PC-3 (cell line): Measurements from ENCODE around the gene PI3. TPM values are rescaled to one million over a fixed set of nuclear protein-coding genes. Genes with fewer than 3 reads are reported as not detected.
A peak's percentile ranks its signal among the peaks of the same experiment; 100 is the strongest.

Experiments used
- ATAC-seq: fragments of 200-7000 bp; cut with Tn5 transposase; 2 replicates; pipeline ENCODE4 v1.9.1; 2020; ENCODE audit warnings: mild to moderate bottlenecking, moderate library complexity
- BruUV-seq: library from RNA; stranded (reverse); fragments of 400-500 nt; replicated peaks from 2 replicates; lab custom pipeline; 2021; lab: Mats Ljungman, UMichigan
- CTCF ChIA-PET: fragments of 300-600 bp; sonication (Branson Sonifier 250); formaldehyde crosslinking; loops from one replicate; lab custom pipeline; 2022; ENCODE audit warnings: antibody characterized with exemption; lab: Charles Lee
- POLR2A ChIA-PET: fragments of 300-600 bp; sonication (Branson Sonifier 250); formaldehyde crosslinking; loops from one replicate; lab custom pipeline; 2022; ENCODE audit warnings: antibody characterized with exemption; ENCODE audit not compliant: unreplicated experiment; lab: Charles Lee
- DNase-seq: peaks from one replicate; pipeline ENCODE4 v3.0.0-alpha.2; 2015
- H2AFZ ChIP-seq: fragments of 300-600 bp; sonication (generic); 2 replicates; pipeline ENCODE4 v1.6.0; 2016; ENCODE audit warnings: antibody characterized with exemption, low read length
- H3F3A ChIP-seq: fragments of 300-600 bp; sonication (generic); one replicate; pipeline ENCODE4 v1.6.0; 2017; ENCODE audit warnings: antibody characterized with exemption, low read length, control low read depth, mild to moderate bottlenecking; ENCODE audit not compliant: unreplicated experiment
- H3K27ac ChIP-seq: fragments of 300-600 bp; sonication (generic); 2 replicates; pipeline ENCODE4 v1.5.1; 2016; ENCODE audit warnings: mild to moderate bottlenecking, low read length
- H3K27me3 ChIP-seq: fragments of 300-600 bp; sonication (generic); 2 replicates; pipeline ENCODE4 v1.6.1; 2016; ENCODE audit warnings: low read length, mixed read lengths
- H3K36me3 ChIP-seq: fragments of 300-600 bp; sonication (generic); 2 replicates; pipeline ENCODE4 v1.6.1; 2016; ENCODE audit warnings: low read depth, mixed run types, low read length, mixed read lengths
- H3K4me1 ChIP-seq: fragments of 300-600 bp; sonication (generic); 2 replicates; pipeline ENCODE4 v1.5.1; 2016; ENCODE audit warnings: low read length; ENCODE audit not compliant: insufficient read depth
- H3K4me2 ChIP-seq: fragments of 300-600 bp; sonication (generic); 2 replicates; pipeline ENCODE4 v1.6.0; 2016; ENCODE audit warnings: low read length
- H3K4me3 ChIP-seq: fragments of 300-600 bp; sonication (generic); 2 replicates; pipeline ENCODE4 v1.5.1; 2016; ENCODE audit warnings: mild to moderate bottlenecking, low read length, mixed read lengths
- H3K79me2 ChIP-seq: fragments of 300-600 bp; sonication (generic); 2 replicates; pipeline ENCODE4 v1.6.1; 2017; ENCODE audit warnings: low read length, mixed read lengths
- H3K9ac ChIP-seq: fragments of 300-600 bp; sonication (generic); 2 replicates; pipeline ENCODE4 v1.6.0; 2016; ENCODE audit warnings: mild to moderate bottlenecking, low read length
- H3K9me2 ChIP-seq: fragments of 300-600 bp; sonication (generic); replicated peaks from 2 replicates; pipeline ENCODE4 v1.6.1; 2016; ENCODE audit warnings: mixed run types, low read length, mixed read lengths
- H3K9me3 ChIP-seq: fragments of 300-600 bp; sonication (generic); 2 replicates; pipeline ENCODE4 v1.6.1; 2016; ENCODE audit warnings: low read length, mixed read lengths
- H4K20me1 ChIP-seq: fragments of 300-600 bp; sonication (generic); 2 replicates; pipeline ENCODE4 v1.6.1; 2016; ENCODE audit warnings: low read length, mixed read lengths
- EZH2 ChIP-seq: fragments of 300-600 bp; sonication (generic); IDR thresholded peaks from one replicate; pipeline ENCODE4 v1.6.1; 2017; ENCODE audit warnings: antibody characterized with exemption, mild to moderate bottlenecking, low read length; ENCODE audit not compliant: unreplicated experiment
- EZH2phosphoT487 ChIP-seq: fragments of 300-600 bp; sonication (generic); IDR thresholded peaks from 2 replicates; pipeline ENCODE4 v1.6.1; 2018; ENCODE audit warnings: mild to moderate bottlenecking, antibody characterized with exemption, low read length, borderline replicate concordance
- intact Hi-C: fragments of 100-400 bp; cut with micrococcal nuclease; formaldehyde crosslinking; loops from 2 replicates; pipeline ENCODE4 v1.9.0; 2023
- total RNA-seq: library from RNA; depleted of rRNA; stranded (reverse); fragments of >200 nt; gene quantifications from 2 replicates; pipeline ENCODE4 v1.2.3, GENCODE V29; 2014
- TF ChIP-seq, protein P1 (sequence below): fragments of 300-600 bp; sonication (generic); conservative IDR thresholded peaks from 2 replicates; pipeline ENCODE4 v1.5.1; 2017; ENCODE audit warnings: antibody characterized with exemption, low read depth, mild to moderate bottlenecking, low read length

The PI3 gene
- total RNA-seq, 1 experiment from 2014 or later: 188 TPM

DNA sequence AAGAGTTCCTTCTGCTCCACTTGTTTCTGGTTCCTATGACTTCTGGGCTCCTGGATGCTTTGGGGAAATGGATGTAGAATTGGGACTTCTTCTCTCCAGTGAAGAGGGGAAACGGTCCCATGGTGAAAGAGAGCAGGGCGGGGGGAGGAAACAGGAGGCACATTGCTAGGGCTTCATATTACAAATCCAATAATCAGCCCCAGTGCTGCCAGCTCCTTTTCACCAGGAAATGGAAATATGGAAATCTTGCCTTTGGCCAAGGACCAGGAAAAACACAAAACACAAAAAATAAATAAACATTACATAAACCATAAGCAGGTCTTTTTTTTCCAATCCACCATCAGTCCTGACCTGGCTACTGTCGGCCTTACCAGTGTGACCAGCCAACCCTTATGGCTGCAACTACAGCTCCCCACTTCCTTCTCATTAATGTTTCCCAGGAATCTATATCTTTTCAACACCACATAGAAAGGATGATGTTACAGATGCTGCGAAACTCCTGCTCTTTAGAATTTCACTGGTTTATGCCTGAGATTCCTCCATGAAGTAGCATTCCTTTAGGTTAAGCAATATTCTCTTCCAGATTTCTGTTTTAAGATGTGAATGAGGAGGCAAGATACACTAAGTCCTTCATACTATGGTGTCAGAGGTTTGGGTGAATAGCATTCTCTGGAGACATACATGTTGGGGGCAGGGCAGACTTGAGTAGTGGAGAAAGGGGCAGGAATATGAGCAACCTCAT, 2.0 kb downstream of the PI3 start:
- Histone ChIP-seq H3K4me3 (no peak overlapping the region), H3K9ac (no peak overlapping the region), H3K4me1 (peaks cover 63% of the 10 kb centered on the region), H3F3A (no peaks in the 10 kb centered on the region), H3K27me3 (no peaks in the 10 kb centered on the region), H3K4me2 (peak overlapping the region; percentile 5; the same call in 1 of the 2 replicates), H4K20me1 (no peaks in the 10 kb centered on the region), H2AFZ (no peak overlapping the region), H3K9me2 (no peaks in the 10 kb centered on the region), H3K9me3 (no peaks in the 10 kb centered on the region), H3K27ac (0 out of 2 replicates have a peak overlapping the region, but pooled peaks have one; percentile 5), H3K79me2 (no peaks in the 10 kb centered on the region), H3K36me3 (no peaks in the 10 kb centered on the region)
- ATAC-seq (peak; percentile 13; the same call in 1 of the 2 replicates), DNase-seq (peak; percentile 43)
- ChIA-PET POLR2A (interaction anchor here (0.7 to 1.1 kb wide), 2 partner anchors 10 to 165 kb away, joined by 3 to 6 read pairs; no protein-coding TSS in a partner anchor), CTCF (interaction anchor here (0.7 kb wide), 1 partner anchor 38 kb away, joined by 7 read pairs; no protein-coding TSS in a partner anchor)
- intact Hi-C loops: loop anchor here (5.0 kb wide), 1 partner anchor 39 kb away; no protein-coding TSS in a partner anchor
- no TSS peak for BruUV-seq
- TF ChIP-seq EZH2phosphoT487: no peak
- TF ChIP-seq, protein P1, sequence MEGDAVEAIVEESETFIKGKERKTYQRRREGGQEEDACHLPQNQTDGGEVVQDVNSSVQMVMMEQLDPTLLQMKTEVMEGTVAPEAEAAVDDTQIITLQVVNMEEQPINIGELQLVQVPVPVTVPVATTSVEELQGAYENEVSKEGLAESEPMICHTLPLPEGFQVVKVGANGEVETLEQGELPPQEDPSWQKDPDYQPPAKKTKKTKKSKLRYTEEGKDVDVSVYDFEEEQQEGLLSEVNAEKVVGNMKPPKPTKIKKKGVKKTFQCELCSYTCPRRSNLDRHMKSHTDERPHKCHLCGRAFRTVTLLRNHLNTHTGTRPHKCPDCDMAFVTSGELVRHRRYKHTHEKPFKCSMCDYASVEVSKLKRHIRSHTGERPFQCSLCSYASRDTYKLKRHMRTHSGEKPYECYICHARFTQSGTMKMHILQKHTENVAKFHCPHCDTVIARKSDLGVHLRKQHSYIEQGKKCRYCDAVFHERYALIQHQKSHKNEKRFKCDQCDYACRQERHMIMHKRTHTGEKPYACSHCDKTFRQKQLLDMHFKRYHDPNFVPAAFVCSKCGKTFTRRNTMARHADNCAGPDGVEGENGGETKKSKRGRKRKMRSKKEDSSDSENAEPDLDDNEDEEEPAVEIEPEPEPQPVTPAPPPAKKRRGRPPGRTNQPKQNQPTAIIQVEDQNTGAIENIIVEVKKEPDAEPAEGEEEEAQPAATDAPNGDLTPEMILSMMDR: no peak
- no peak for TF ChIP-seq EZH2

DNA sequence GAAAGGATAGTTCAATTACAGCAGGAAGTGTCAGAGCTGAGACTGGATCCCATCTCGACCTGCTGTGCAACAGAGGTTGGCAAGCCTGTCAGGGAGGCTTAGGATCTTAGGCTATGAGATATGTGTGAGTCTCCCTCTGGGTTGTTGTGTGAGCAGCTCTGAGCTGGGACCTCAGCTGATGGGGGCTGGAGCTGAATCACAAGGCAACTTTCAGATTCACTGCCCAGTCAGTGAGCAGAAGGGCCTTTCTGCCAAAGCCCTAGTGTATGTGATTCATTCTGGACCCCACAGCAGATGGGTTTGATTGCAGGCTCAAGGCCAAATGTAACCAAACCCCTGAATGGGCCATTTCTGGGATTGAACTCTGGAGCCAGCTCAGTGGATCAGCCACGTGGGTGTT, 4.5 kb downstream of the PI3 start:
- no peak overlapping the region for H3K9ac ChIP-seq
- no peaks in the 10 kb centered on the region for H3K9me2 ChIP-seq
- no peak overlapping the region for H3K4me2 ChIP-seq
- ATAC-seq: no peak
- H3F3A ChIP-seq: no peaks in the 10 kb centered on the region
- H2AFZ ChIP-seq: no peak overlapping the region
- peak; percentile 58 for DNase-seq
- H3K9me3 ChIP-seq: no peaks in the 10 kb centered on the region
- no peak for TF ChIP-seq EZH2
- no peak for TF ChIP-seq EZH2phosphoT487
- TF ChIP-seq, protein P1: no peak
- no peaks in the 10 kb centered on the region for H3K27me3 ChIP-seq
- ChIA-PET POLR2A (no interaction called here), CTCF (no interaction called here)
- no peaks in the 10 kb centered on the region for H4K20me1 ChIP-seq
- intact Hi-C loops: loop anchor here (5.0 kb wide), 1 partner anchor 42 kb away; no protein-coding TSS in a partner anchor
- no peaks in the 10 kb centered on the region for H3K36me3 ChIP-seq
- no peaks in the 10 kb centered on the region for H3K79me2 ChIP-seq
- peaks cover 67% of the 10 kb centered on the region for H3K4me1 ChIP-seq
- 0 out of 2 replicates have a peak overlapping the region, but pooled peaks have one; percentile 7 for H3K27ac ChIP-seq
- no TSS peak for BruUV-seq
- H3K4me3 ChIP-seq: no peak overlapping the region

DNA sequence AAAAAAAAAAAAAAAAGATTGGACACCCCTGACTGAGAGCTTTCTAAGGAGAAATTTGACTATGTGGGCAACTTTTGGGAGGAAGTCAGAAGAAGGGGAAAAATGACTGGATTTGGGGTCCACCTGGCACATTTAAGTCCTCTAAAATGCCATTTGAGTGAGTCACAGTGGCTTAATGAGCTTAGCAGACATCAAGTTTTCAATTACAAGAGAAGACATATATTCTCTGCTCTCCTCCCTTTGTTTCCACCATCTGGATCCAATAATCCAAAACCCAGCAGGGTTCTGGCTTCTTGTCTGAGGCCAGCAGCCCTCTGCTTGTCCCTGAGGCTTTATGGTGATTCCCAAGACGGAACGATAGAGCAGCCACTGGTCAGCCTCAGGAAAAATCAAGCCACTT, 6.9 kb downstream of the PI3 start:
- Histone ChIP-seq H3K79me2 (no peaks in the 10 kb centered on the region), H3K4me3 (no peak overlapping the region), H3K36me3 (no peaks in the 10 kb centered on the region), H3F3A (no peaks in the 10 kb centered on the region), H3K9me3 (no peaks in the 10 kb centered on the region), H4K20me1 (no peaks in the 10 kb centered on the region), H3K4me1 (peaks cover 44% of the 10 kb centered on the region), H3K9ac (no peak overlapping the region), H3K4me2 (no peak overlapping the region), H3K27me3 (no peaks in the 10 kb centered on the region), H3K27ac (no peak overlapping the region), H2AFZ (no peak overlapping the region), H3K9me2 (no peaks in the 10 kb centered on the region)
- no TSS peak for BruUV-seq
- ATAC-seq: no peak
- POLR2A ChIA-PET: no interaction called here
- DNase-seq: peak; percentile 33
- intact Hi-C loops: no loop called here
- TF ChIP-seq EZH2 (no peak), EZH2phosphoT487 (no peak)
- TF ChIP-seq, protein P1: no peak
- CTCF ChIA-PET: interaction anchor here (0.7 kb wide), 1 partner anchor 48 kb away, joined by 7 read pairs; no protein-coding TSS in a partner anchor
